ENCODE data around the gene CD27.

CD27 gene

GRCh38 chr12:6434205-6435140 is 10.3 kb upstream of the CD27 start:
- no peak for TF ChIP-seq CTCF (conservative IDR thresholded peaks at IDR 0.05; ENCODE audit: low read length)
- DNase-seq (ENCODE audit: low read depth): no peak

GRCh38 chr12:6435961-6436715 is 8.6 kb upstream of the CD27 start:
- H3K4me3 ChIP-seq (ENCODE audit: low read length): no peak overlapping the region
- DNase-seq (ENCODE audit: low read depth): no peak
- no peak for TF ChIP-seq CTCF (conservative IDR thresholded peaks at IDR 0.05; ENCODE audit: low read length)

More at GRCh38 chr12:6434205-6435140, 10.3 kb upstream of the CD27 start:
- H3K4me3 ChIP-seq (ENCODE audit: low read length): no peak overlapping the region

GRCh38 chr12:6437586-6437985 is 7.2 kb upstream of the CD27 start:
- TF ChIP-seq CTCF (conservative IDR thresholded peaks at IDR 0.05; ENCODE audit: low read length): no peak
- no peak overlapping the region for H3K4me3 ChIP-seq (ENCODE audit: low read length)
- no peak for DNase-seq (ENCODE audit: low read depth)

- TF ChIP-seq CTCF (conservative IDR thresholded peaks at IDR 0.05; ENCODE audit: low read length): no peak
- no peak overlapping the region for H3K4me3 ChIP-seq (ENCODE audit: low read length)
- DNase-seq (ENCODE audit: low read depth): no peak
These were observed 6.4 kb upstream of the CD27 start for GRCh38 chr12:6438345-6438744.

- H3K4me3 ChIP-seq (ENCODE audit: low read length): no peak overlapping the region
- no peak for DNase-seq (ENCODE audit: low read depth)
- TF ChIP-seq CTCF (conservative IDR thresholded peaks at IDR 0.05; ENCODE audit: low read length): no peak
These were observed 4.4 kb upstream of the CD27 start for GRCh38 chr12:6440391-6440790.

GRCh38 chr12:6442836-6443235 is 1.9 kb upstream of the CD27 start:
- DNase-seq (ENCODE audit: low read depth): no peak

More at GRCh38 chr12:6442836-6443235, 1.9 kb upstream of the CD27 start:
- H3K4me3 ChIP-seq (ENCODE audit: low read length): no peak overlapping the region
- TF ChIP-seq CTCF (conservative IDR thresholded peaks at IDR 0.05; ENCODE audit: low read length): no peak

Measured in AG10803 (cell line).